ENCODE data around the gene ANP32E.
"Not testable (repeated sequence)": the region's sequence is repeated elsewhere in the genome, so short reads cannot be mapped to it uniquely, and the experiment has no call there.

Gene ANP32E

DNA sequence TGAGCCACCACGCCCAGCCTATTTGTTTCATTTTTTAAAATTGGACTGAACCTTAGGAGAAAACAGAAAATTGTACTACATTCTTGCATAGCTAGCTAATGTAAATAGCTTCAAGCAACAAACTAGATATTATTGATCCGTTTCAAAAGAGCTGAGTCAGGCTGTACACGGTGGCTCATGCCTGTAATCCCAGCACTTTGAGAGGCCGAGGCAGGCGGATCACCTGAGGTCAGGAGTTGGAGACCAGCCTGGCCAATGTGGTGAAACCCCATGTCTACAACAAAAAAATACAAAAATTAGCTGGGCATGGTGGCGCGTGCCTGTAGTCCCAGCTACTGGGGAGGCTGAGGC lies 49.5 kb downstream of the ANP32E start:
- not testable (repeated sequence) for H2AFZ ChIP-seq (ENCODE audit: low read depth, low read length); H3K4me3 ChIP-seq (ENCODE audit: low read length); H3K36me3 ChIP-seq (ENCODE audit: insufficient read depth, low read length); H3K9me3 ChIP-seq (ENCODE audit: low read length); H3K27me3 ChIP-seq (ENCODE audit: insufficient read depth, low read length)
- peaks cover 19% of the 10 kb centered on the region for H3K4me1 ChIP-seq (ENCODE audit: insufficient read depth, low read length)

DNA sequence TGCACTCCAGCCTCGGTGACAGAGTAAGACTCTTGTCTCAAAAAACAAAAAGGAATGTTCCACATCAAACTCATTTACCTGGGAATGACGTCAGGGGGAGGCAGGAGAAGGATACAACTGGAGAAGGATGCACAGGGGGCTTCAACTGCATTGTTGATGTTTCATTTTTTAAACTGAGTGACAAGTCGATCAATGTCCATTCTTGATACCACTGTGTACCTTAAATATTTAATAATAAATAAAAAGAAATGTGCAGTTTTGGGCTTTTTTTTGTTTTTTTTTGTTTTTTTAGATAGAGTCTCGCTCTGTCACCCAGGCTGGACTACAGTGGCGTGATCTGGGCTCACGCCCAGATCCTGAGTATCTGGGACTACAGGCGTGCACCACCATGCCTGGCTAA lies 50.4 kb downstream of the ANP32E start:
- Histone ChIP-seq H3K9me3 (ENCODE audit: low read length) (no peaks in the 10 kb centered on the region), H3K36me3 (ENCODE audit: insufficient read depth, low read length) (no peaks in the 10 kb centered on the region), H2AFZ (ENCODE audit: low read depth, low read length) (no peak overlapping the region), H3K4me1 (ENCODE audit: insufficient read depth, low read length) (peaks cover 19% of the 10 kb centered on the region), H3K27me3 (ENCODE audit: insufficient read depth, low read length) (no peaks in the 10 kb centered on the region), H3K4me3 (ENCODE audit: low read length) (no peak overlapping the region)

DNA sequence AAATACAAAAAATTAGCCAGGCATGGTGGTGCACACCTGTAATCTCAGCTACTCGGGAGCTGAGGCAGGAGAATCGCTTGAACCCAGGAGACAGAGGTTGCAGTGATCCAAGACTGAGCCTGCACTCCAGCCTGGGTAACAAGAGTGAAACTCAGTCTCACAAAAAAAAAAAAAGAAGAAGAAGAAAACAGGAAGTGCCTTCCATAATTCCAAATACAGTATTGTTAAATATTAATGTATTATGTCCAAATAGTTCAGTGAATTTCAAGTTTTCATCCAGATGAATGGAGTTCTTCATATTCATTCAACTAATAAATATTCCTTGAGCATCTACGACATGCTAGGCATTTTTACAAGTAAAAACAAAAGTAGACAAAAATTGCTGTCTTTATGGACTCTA lies 52.9 kb downstream of the ANP32E start:
- Histone ChIP-seq H3K27me3 (ENCODE audit: insufficient read depth, low read length) (no peaks in the 10 kb centered on the region), H3K4me1 (ENCODE audit: insufficient read depth, low read length) (peaks cover 19% of the 10 kb centered on the region), H3K4me3 (ENCODE audit: low read length) (no peak overlapping the region), H3K9me3 (ENCODE audit: low read length) (no peaks in the 10 kb centered on the region), H3K36me3 (ENCODE audit: insufficient read depth, low read length) (no peaks in the 10 kb centered on the region), H2AFZ (ENCODE audit: low read depth, low read length) (no peak overlapping the region)

DNA sequence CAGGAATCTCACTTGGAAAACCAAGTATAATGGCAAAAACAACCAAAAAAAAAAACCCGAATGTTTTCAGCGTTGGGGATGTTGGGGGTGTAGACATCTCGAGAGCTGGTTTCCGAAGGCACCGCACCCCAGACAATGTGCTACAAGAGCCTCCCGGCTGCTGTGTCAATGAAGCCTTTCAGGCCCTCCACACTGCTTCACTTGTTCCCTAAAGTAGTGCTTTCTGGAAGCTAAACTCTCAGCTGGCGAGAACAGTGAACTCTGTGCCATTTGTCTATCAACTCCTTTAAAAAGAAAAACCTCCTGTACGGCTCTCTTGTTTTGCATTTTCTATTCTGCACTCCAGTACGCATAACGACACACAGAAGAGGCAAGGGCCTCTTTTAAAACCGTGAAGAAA lies 53.7 kb downstream of the ANP32E start:
- Histone ChIP-seq H3K4me3 (ENCODE audit: low read length) (peak overlapping the region; percentile 7), H3K9me3 (ENCODE audit: low read length) (no peaks in the 10 kb centered on the region), H2AFZ (ENCODE audit: low read depth, low read length) (no peak overlapping the region), H3K36me3 (ENCODE audit: insufficient read depth, low read length) (no peaks in the 10 kb centered on the region), H3K27me3 (ENCODE audit: insufficient read depth, low read length) (no peaks in the 10 kb centered on the region), H3K4me1 (ENCODE audit: insufficient read depth, low read length) (peaks cover 19% of the 10 kb centered on the region)

DNA sequence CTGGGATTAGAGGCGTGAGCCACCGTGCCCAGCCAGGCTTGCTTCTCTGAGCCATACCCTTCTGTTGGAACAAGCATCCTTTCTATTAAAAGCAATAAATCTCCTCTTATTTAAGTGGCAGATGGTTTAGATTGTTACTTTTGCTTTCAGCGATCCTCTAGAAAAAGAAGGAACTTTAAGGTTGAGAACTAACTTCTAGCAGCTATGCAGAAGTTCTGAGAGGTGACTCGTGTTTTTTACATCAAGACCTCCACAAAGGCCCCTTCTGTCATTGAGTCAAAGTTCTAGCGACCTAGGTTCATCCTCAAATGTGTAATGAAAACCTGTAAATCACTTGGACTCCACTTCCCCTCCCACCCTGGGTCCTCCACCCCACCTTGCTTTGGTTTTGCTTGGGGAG lies 55.4 kb downstream of the ANP32E start:
- Histone ChIP-seq H3K27me3 (ENCODE audit: insufficient read depth, low read length) (no peaks in the 10 kb centered on the region), H2AFZ (ENCODE audit: low read depth, low read length) (no peak overlapping the region), H3K36me3 (ENCODE audit: insufficient read depth, low read length) (no peaks in the 10 kb centered on the region), H3K4me3 (ENCODE audit: low read length) (no peak overlapping the region), H3K9me3 (ENCODE audit: low read length) (no peaks in the 10 kb centered on the region), H3K4me1 (ENCODE audit: insufficient read depth, low read length) (peaks cover 19% of the 10 kb centered on the region)

DNA sequence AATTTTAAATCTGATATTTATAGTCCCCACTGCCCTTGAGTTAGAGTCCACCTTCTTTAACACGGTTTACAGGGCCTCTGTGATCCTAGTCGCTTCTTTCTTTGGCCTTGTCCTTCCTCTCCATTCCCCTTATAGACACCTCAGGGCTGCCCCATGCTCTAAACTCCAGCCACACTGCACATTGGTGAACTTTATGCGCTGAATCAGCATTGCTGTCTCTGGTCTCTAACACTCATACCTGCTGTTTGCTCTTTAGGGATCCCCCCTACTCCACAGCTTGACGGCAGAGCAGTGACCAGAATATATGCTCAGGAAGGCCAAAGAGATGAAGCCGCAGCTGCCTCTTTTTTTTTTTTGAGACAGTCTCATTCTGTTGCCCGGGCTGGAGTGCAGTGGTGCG lies 56.0 kb downstream of the ANP32E start:
- no peaks in the 10 kb centered on the region for H3K9me3 ChIP-seq (ENCODE audit: low read length)
- H2AFZ ChIP-seq (ENCODE audit: low read depth, low read length), result no peak overlapping the region
- no peaks in the 10 kb centered on the region for H3K27me3 ChIP-seq (ENCODE audit: insufficient read depth, low read length)
- no peaks in the 10 kb centered on the region for H3K36me3 ChIP-seq (ENCODE audit: insufficient read depth, low read length)
- no peak overlapping the region for H3K4me3 ChIP-seq (ENCODE audit: low read length)
- H3K4me1 ChIP-seq (ENCODE audit: insufficient read depth, low read length), result peaks cover 19% of the 10 kb centered on the region

DNA sequence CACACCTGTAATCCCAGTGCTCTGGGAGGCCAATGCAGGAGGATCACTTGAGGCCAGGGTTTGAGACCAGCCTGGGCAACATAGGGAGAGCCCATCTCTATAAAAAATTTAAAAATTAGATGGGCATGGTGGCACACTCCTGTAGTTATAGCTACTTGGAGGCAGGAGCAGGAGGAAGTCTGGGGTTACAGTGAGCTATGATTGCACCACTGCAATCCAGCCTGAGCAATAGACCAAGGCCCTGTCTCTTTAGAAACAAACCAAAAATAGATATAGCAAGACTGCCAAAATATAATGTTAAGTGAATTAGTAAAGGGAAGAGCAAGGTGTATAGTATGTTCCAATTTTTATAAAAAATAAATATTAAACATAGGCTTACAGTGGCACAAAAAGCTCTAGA lies 57.4 kb downstream of the ANP32E start:
- H3K4me3 ChIP-seq (ENCODE audit: low read length), result no peak overlapping the region
- no peaks in the 10 kb centered on the region for H3K27me3 ChIP-seq (ENCODE audit: insufficient read depth, low read length)
- H2AFZ ChIP-seq (ENCODE audit: low read depth, low read length), result no peak overlapping the region
- no peaks in the 10 kb centered on the region for H3K36me3 ChIP-seq (ENCODE audit: insufficient read depth, low read length)
- H3K4me1 ChIP-seq (ENCODE audit: insufficient read depth, low read length), result peaks cover 18% of the 10 kb centered on the region
- no peaks in the 10 kb centered on the region for H3K9me3 ChIP-seq (ENCODE audit: low read length)

DNA sequence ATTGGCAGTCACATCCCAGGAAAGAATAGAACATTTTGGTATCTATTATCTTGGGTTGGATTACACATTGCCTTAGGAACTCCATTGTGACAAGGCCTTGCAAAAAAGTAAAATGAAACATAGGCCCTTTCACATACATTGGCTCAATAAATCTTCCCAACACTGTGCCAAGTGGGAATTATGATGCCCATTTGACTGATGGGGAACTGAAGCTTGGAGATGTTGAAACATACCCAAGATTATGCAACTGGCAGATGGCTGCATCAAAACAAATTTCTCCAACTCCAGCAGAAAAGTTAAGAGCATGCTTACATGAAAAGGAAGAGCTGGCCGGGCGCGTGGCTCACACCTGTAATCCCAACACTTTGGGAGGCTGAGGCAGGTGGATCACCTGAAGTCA lies 59.3 kb downstream of the ANP32E start:
- no peaks in the 10 kb centered on the region for H3K27me3 ChIP-seq (ENCODE audit: insufficient read depth, low read length)
- H3K36me3 ChIP-seq (ENCODE audit: insufficient read depth, low read length), result no peaks in the 10 kb centered on the region
- H3K4me3 ChIP-seq (ENCODE audit: low read length), result no peak overlapping the region
- no peaks in the 10 kb centered on the region for H3K9me3 ChIP-seq (ENCODE audit: low read length)
- peaks cover 22% of the 10 kb centered on the region for H3K4me1 ChIP-seq (ENCODE audit: insufficient read depth, low read length)
- no peak overlapping the region for H2AFZ ChIP-seq (ENCODE audit: low read depth, low read length)

DNA sequence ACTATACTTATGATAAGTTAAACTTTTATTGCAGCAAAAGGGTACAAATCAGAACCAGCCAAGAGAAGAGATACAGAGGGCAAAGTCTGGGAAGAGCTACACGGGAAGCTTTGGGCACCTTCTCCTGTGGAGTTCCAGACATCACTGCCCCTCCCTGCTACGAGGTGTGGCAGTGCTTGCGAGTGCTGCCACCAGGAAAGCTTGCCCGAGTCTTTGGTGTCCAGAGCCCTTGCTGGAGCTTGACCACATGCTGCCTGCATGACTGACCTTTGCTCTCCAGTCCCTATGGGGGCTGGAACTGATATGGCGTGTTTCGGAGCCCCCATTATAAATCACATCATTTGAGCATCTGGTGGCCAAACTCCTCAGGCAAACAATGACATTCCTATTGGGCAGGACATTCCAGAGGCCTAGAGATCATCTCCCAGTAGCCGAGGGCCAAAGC lies 62.7 kb downstream of the ANP32E start:
- Histone ChIP-seq H3K4me1 (ENCODE audit: insufficient read depth, low read length) (peaks cover 21% of the 10 kb centered on the region), H3K27me3 (ENCODE audit: insufficient read depth, low read length) (no peaks in the 10 kb centered on the region), H3K9me3 (ENCODE audit: low read length) (no peaks in the 10 kb centered on the region), H2AFZ (ENCODE audit: low read depth, low read length) (no peak overlapping the region), H3K4me3 (ENCODE audit: low read length) (no peak overlapping the region), H3K36me3 (ENCODE audit: insufficient read depth, low read length) (no peaks in the 10 kb centered on the region)

DNA sequence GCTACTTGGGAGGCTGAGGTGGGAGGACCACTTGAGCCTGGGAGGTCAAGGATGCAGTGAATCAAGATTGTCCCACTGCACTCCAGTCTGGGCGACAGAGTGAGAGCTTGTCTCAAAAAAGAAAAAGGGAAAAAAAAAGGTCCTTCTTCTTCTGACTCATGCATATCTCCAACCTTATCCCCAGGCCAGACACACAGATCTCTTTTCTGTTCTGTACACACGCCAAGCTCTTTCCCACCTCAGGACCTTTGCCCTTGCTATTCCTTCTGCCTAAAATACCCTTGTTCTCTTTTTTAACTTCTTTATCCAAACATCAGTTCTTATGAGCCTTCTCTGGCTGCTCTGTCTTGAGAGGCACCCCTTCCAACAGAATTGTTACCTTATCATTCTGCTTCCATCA lies 64.1 kb downstream of the ANP32E start:
- Histone ChIP-seq H2AFZ (ENCODE audit: low read depth, low read length) (no peak overlapping the region), H3K27me3 (ENCODE audit: insufficient read depth, low read length) (no peaks in the 10 kb centered on the region), H3K4me1 (ENCODE audit: insufficient read depth, low read length) (peaks cover 21% of the 10 kb centered on the region), H3K9me3 (ENCODE audit: low read length) (no peaks in the 10 kb centered on the region), H3K4me3 (ENCODE audit: low read length) (no peak overlapping the region), H3K36me3 (ENCODE audit: insufficient read depth, low read length) (no peaks in the 10 kb centered on the region)

DNA sequence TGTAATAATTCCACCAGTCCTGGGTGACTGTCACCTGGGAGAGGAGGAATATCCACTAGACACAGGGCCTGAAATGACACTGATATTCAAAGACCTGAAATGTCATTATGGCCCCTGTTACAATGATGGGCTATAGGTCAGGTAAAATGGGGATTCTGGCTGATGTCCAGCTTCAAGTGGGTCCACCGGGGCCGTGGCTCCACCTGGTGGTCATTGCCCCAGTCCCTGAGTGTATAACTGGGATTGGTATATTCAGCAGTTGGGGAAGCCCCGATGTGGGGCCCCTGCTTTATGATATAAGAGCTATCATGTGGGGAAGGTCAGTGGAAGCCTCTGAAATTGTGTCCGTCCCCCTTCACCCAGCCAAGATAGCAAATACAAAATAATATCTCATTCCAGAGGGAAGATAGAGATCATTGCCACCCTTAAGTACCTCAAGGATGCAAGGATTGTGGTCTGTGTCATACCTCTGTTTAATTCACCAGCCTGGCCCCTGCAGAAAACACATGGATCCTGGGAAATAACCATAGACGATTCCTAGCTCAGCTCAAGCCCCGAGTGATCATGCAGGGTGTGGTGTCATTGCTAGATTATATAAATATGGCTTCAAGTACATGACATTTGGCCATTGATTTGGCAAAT lies 66.8 kb downstream of the ANP32E start:
- no peak overlapping the region for H2AFZ ChIP-seq (ENCODE audit: low read depth, low read length)
- H3K27me3 ChIP-seq (ENCODE audit: insufficient read depth, low read length), result no peaks in the 10 kb centered on the region
- peaks cover 23% of the 10 kb centered on the region for H3K4me1 ChIP-seq (ENCODE audit: insufficient read depth, low read length)
- no peak overlapping the region for H3K4me3 ChIP-seq (ENCODE audit: low read length)
- no peaks in the 10 kb centered on the region for H3K9me3 ChIP-seq (ENCODE audit: low read length)
- H3K36me3 ChIP-seq (ENCODE audit: insufficient read depth, low read length), result no peaks in the 10 kb centered on the region
